ENCODE data around the gene RHOT2. TPM values are rescaled to one million over a fixed set of nuclear protein-coding genes. Genes with fewer than 3 reads are reported as not detected.

RHOT2 gene
- polyA plus RNA-seq, 1 donor (not counting 4 experiments of a cell fraction or from before 2014, with no cell fraction given): 58.7 TPM

GRCh38 chr16:678209-678857 is 10.4 kb downstream of the RHOT2 start:
- Histone ChIP-seq H3K4me1 (ENCODE audit: control insufficient read depth, extremely low read depth, insufficient read depth, low read length) (peaks cover 44% of the 10 kb centered on the region), H3K4me2 (ENCODE audit: control insufficient read depth, extremely low read depth, insufficient read depth, low read depth, low read length) (no peak overlapping the region), H3K9me3 (ENCODE audit: control insufficient read depth, low read depth, low read length) (no peaks in the 10 kb centered on the region), H2AFZ (ENCODE audit: control insufficient read depth, low read length) (no peak overlapping the region), H3K9ac (ENCODE audit: control insufficient read depth, extremely low read depth, insufficient read depth, low read length) (no peak overlapping the region), H3K79me2 (ENCODE audit: control insufficient read depth, insufficient read depth, low read length) (peaks cover 26% of the 10 kb centered on the region), H3K9me1 (ENCODE audit: control insufficient read depth, extremely low read depth, insufficient read depth, low read length) (no peaks in the 10 kb centered on the region), H4K20me1 (ENCODE audit: control insufficient read depth, extremely low read depth, insufficient read depth, low read length) (peaks cover 16% of the 10 kb centered on the region), H3K36me3 (ENCODE audit: control insufficient read depth in 2 of 2, extremely low read depth in 1 of 2, insufficient read depth in 2 of 2, low read length in 2 of 2) (peaks cover 16 to 20% of the 10 kb centered on the region in 2 experiments), H3K4me3 (ENCODE audit: control insufficient read depth in 2 of 3, extremely low read depth in 1 of 3, insufficient read depth in 2 of 3, low read depth in 1 of 3, low read length in 3 of 3) (no peak overlapping the region), H3K27ac (ENCODE audit: control insufficient read depth, insufficient read depth, low read length) (no peak overlapping the region), H3K27me3 (ENCODE audit: control insufficient read depth, extremely low read depth, insufficient read depth, low read length) (no peaks in the 10 kb centered on the region)
- dilution Hi-C loops (cut with MboI; ENCODE audit: extremely low pct_ligation_motif_present, low sequenced_read_pairs): no loop called here
- no peak for DNase-seq (ENCODE audit: low read depth, low spot score)
- TF ChIP-seq EZH2 (IDR thresholded peaks at IDR 0.05; ENCODE audit: low read length) (no peak), CTCF (optimal IDR thresholded peaks at IDR 0.05 in 1 of 3, IDR thresholded peaks at IDR 0.05 in 1 of 3, conservative IDR thresholded peaks at IDR 0.05 in 1 of 3; ENCODE audit: extremely low read depth in 1 of 3, insufficient read depth in 2 of 3, low read length in 3 of 3) (no peak)
- no peak for FAIRE-seq

- Histone ChIP-seq H3K27me3 (ENCODE audit: control insufficient read depth, extremely low read depth, insufficient read depth, low read length) (no peaks in the 10 kb centered on the region), H3K9ac (ENCODE audit: control insufficient read depth, extremely low read depth, insufficient read depth, low read length) (peak overlapping the region; percentile 44), H3K9me3 (ENCODE audit: control insufficient read depth, low read depth, low read length) (no peaks in the 10 kb centered on the region), H3K27ac (ENCODE audit: control insufficient read depth, insufficient read depth, low read length) (no peak overlapping the region), H3K36me3 (ENCODE audit: control insufficient read depth in 2 of 2, extremely low read depth in 1 of 2, insufficient read depth in 2 of 2, low read length in 2 of 2) (peaks cover 14 to 21% of the 10 kb centered on the region in 2 experiments), H3K4me2 (ENCODE audit: control insufficient read depth, extremely low read depth, insufficient read depth, low read depth, low read length) (peak overlapping the region; percentile 64), H3K9me1 (ENCODE audit: control insufficient read depth, extremely low read depth, insufficient read depth, low read length) (no peaks in the 10 kb centered on the region), H3K79me2 (ENCODE audit: control insufficient read depth, insufficient read depth, low read length) (peaks cover 30% of the 10 kb centered on the region), H4K20me1 (ENCODE audit: control insufficient read depth, extremely low read depth, insufficient read depth, low read length) (peaks cover 16% of the 10 kb centered on the region), H3K4me1 (ENCODE audit: control insufficient read depth, extremely low read depth, insufficient read depth, low read length) (peaks cover 48% of the 10 kb centered on the region), H3K4me3 (ENCODE audit: control insufficient read depth in 2 of 3, extremely low read depth in 1 of 3, insufficient read depth in 2 of 3, low read depth in 1 of 3, low read length in 3 of 3) (peak overlapping the region; percentile 30 to 59 (median 35)), H2AFZ (ENCODE audit: control insufficient read depth, low read length) (peak overlapping the region; percentile 46)
- dilution Hi-C loops (cut with MboI; ENCODE audit: extremely low pct_ligation_motif_present, low sequenced_read_pairs): no loop called here
- FAIRE-seq (no peak), DNase-seq (ENCODE audit: low read depth, low spot score) (no peak)
- TF ChIP-seq CTCF (optimal IDR thresholded peaks at IDR 0.05 in 1 of 3, IDR thresholded peaks at IDR 0.05 in 1 of 3, conservative IDR thresholded peaks at IDR 0.05 in 1 of 3; ENCODE audit: extremely low read depth in 1 of 3, insufficient read depth in 2 of 3, low read length in 3 of 3) (no peak), EZH2 (IDR thresholded peaks at IDR 0.05; ENCODE audit: low read length) (no peak)
These were observed 11.2 kb downstream of the RHOT2 start for GRCh38 chr16:678858-679813.

Data from keratinocyte (primary cell).